Hippocampal formation (tissue), 2 donors: ENCODE results near the gene LGR5.
A peak's percentile ranks its signal among the peaks of the same experiment; 100 is the strongest.
"Not testable (repeated sequence)": the region's sequence is repeated elsewhere in the genome, so short reads cannot be mapped to it uniquely, and the experiment has no call there.

ENCODE experiments used
- DNase-seq, 2 donors: peaks; one replicate each; lab custom pipeline; 2025; lab: John Stamatoyannopoulos, UW

The LGR5 gene

DNA sequence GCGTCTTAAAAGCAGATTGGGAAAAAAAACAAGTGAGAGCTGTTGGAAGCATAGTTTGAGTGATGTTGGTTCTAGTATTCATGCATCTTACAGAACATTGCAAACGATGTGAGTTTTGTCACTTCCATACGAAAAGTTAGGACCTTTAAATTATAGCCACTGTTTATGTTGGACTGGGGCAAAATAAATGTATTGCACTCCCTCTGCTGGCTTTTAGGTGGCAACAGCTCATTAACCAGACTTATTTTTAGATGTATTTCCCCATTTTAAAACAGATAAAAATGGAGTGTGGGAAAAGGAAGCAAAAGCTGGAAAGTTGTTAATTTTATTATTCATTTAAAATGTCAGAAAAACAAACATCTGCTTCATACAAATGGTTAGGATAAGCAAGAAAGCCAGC lies 111.9 kb downstream of the LGR5 start:
- DNase-seq, result peak in 1 of 2 donors; percentile 52

DNA sequence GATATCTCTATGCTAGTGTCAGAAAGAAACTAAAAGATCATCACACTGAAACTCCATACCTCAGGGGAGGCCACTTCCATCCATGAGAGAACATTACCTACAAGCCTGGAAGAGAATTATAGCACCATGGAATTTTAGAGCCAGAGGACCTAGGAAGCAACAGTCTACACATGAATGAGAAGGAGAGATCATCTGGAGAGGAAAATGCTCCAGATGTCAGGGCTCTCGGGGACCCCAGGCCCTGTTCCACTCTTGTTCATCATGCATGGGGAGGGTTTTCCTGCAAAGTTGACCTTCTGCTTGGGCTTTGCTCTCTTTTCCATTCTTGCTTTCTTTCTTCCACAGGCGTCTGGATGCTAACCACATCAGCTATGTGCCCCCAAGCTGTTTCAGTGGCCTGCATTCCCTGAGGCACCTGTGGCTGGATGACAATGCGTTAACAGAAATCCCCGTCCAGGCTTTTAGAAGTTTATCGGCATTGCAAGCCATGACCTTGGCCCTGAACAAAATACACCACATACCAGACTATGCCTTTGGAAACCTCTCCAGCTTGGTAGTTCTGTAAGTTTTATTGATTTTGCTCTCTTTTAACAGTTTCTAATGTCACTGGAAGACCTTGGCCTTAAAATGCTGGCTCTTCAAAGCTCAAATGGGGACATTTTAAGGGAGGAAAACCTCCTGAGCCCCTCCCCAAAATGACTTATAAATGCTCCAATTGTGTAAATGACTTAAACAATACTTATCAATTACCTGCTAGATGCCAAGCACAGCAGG lies 113.3 kb downstream of the LGR5 start:
- DNase-seq, result no peak

DNA sequence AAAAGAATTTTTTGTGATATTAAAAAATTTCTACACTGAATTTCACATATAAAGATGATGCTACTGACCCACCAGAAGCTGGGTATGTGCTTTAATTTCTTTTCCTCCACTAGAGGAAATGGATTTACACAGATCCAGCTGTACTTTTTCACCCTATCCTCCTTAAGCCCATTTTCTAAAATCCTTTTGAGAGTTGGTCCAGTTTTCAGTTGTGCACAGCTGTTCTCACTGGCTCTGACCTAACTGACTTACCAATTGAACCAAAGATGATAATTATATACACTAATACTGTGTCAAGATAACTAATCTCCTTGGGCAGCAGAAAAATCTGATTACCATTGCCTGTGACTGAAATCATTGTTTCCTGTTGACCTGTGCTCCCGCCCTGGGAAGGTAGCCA lies 115.6 kb downstream of the LGR5 start:
- DNase-seq, result no peak

DNA sequence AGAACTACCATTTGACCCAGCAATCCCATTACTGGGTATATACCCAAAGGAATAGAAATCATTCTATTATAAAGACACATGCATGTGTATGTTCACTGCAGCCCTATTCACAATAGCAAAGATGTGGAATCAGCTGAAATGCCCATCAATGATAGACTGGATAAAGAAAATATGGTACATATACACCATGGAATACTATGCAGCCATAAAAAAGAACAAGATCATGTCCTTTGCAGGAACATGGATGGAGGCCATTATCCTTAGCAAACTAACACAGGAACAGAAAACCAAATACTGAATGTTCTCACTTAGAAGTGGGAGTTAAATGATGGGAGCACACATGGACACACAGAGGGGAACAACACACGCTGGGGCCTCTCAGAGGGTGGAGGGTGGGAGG lies 116.2 kb downstream of the LGR5 start:
- not testable (repeated sequence) for DNase-seq

DNA sequence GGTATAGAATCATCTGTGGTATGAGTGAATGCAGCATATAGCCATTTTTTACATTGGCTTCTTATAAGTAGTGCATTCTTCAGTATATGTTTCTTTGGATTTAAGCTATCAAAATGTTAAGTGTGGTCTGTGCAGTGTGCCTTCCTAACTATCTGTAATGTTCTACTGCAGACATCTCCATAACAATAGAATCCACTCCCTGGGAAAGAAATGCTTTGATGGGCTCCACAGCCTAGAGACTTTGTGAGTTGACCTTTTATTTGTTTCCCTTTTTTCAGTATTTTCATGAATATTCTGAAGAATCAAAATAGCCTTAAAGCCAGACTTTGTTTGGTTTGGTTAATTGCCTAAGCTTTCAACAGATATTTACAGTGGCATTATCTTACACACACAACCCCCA lies 116.8 kb downstream of the LGR5 start:
- no peak for DNase-seq

DNA sequence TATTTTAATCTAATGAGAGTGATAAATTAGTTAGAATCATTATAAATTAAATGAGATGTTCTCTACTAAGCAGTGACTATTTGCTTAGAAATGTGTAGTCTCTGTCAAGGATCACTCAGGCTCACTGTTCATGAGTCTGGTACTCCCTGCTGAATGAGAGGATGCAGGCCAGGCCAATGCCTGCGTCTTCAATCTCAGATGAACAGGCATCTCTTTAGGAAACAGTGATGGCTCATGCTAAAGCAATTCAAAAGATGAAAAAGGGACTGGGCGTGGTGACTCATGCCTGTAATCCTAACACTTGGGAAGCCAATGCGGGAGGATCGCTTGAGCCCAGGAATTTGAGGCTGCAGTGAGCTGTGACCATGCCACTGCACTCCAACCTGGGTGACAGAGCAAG lies 117.3 kb downstream of the LGR5 start:
- no peak for DNase-seq

DNA sequence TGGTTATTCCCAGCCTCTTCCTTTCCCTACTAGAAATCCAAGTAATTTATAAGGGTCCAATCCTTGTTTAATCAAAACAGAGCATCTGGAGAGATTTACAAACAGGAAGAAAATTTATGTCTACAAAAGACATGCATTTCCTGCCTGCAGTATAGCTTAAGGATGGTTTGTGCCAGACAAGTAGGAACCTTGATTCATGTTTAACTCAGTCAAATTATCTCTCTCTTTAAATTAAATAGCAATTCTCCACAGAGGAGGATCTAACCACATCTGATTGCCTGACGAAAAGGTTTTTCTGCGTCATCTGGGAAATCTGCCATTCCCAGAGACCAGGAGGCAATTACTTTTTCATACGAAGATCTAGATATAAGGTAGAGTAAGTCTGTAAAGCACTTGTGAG lies 118.8 kb downstream of the LGR5 start:
- DNase-seq, result no peak

DNA sequence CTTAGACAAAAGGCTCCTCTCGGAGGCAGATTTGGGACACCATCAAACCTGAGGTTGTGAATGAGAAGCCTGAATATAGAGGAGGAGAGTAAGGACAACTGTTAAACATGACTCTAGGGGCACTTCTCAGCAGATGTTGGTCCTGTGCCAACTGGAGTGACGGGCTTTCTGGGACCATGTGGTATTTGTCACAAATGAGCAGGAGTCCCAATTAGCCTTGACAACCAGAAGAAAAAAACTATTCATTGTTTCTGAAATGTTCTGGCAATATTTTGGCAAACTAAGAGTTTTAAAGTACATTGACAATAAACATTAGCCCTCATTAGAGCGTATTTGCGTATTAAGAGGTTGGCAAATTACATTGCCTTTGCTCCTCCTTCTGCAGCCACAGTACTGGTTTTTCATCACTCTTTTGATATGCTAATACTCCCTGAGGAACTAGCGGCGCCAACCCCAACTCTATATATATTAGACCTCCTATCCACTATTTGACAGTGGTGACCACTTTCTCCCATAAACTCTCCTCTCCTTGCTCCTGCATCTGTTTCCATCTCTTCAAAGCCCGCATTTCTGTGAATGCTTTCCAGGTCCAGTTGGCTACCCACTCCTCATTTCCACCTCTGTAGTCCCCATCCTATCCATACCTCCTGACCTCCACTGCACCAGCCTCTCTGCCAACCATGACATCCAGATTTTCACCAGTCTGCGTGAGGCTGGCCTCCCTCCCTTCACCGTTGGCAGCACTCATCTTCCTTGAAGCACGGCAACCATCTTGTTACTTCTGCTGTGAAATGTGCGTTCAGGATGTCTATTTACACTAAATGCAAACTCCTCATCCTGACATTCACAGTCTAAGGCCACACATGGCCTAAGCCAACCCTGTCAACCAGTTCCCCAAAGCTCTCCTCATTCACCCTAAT lies 123.3 kb downstream of the LGR5 start:
- no peak for DNase-seq

DNA sequence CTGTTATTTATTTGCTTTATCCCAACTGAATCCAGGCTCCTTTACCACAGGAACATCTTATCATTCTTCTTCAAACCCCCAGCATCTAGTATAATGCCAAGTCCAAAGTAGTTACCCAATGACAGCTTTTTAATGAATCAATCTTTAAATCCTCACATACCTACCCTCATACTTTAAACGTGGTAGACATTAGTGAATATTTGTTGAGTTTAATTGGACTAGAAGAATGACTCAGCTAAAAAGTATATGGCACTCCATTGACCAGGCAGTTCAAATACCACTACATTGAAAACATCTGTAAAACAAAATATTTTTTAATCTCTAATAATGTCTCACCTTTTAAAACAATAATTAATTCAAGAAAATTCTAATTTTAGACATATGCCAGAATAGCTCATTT lies 125.9 kb downstream of the LGR5 start:
- DNase-seq, result no peak

DNA sequence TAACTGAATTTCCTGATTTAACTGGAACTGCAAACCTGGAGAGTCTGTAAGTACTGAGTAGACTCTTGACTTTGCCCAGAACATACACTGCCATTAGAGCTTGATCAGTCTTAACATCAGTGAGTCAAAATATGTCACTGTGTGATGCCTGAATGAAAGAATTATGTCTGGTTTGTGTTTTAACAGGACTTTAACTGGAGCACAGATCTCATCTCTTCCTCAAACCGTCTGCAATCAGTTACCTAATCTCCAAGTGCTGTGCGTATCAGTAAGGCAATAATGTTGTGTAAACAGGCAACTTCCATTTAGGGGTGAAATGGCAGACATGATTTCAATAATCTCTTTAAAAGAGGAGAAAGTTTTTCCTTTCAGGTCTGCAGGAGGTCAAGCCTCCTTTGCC lies 127.1 kb downstream of the LGR5 start:
- no peak for DNase-seq

DNA sequence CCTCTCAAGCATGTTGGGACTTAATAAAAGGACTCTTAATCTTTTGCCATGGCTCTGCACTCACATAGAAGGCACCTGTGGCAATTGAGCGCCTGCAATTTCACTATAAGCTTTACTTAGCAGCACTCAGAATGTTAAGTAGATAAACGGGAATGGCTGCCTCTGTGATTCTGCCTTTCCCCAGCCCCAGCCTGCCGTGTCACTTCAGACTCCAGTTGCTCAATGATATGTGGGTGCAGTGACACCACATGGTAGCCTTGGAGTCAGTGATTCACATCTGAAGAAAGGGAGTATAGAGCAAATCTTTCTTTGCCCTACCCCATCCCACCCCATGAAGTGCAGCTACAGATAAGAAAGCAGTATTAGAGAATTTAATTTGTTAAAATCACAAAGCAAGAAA lies 127.9 kb downstream of the LGR5 start:
- DNase-seq, result no peak

DNA sequence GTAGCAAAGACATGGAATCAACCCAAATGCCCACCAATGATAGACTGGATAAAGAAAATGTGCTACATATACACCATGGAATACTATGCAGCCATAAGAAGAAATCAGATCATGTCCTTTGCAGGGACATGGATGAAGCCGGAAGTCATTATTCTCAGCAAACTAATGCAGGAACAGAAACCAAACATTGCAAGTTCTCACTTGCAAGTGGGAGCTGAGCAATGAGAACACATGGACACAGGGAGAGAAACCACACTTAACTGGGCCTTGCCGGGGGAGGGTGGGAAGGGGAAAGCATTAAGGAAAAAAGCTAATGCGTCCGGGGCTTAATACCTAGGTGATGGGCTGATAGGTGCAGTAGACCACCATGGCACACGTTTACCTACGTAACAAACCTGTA lies 130.3 kb downstream of the LGR5 start:
- DNase-seq, result not testable (repeated sequence)

DNA sequence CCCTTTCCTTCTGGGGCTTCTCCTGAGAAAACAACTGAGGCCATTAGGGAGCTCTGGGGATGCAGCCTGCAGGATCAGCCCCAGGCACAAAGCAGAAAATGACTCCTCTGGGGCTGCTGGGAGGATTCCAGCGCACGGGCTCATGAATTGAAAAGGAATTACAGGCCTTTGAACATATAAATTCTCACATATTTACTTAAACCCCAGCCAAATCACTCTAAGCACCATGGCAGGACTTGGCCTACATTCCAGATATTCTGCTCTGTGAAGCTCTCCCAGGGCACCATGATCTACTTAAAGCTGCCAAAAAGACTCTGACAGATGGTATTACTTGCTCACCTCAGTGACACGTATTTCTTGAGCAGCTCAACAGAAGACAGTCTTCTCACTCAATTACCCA lies 136.9 kb downstream of the LGR5 start:
- DNase-seq, result no peak

DNA sequence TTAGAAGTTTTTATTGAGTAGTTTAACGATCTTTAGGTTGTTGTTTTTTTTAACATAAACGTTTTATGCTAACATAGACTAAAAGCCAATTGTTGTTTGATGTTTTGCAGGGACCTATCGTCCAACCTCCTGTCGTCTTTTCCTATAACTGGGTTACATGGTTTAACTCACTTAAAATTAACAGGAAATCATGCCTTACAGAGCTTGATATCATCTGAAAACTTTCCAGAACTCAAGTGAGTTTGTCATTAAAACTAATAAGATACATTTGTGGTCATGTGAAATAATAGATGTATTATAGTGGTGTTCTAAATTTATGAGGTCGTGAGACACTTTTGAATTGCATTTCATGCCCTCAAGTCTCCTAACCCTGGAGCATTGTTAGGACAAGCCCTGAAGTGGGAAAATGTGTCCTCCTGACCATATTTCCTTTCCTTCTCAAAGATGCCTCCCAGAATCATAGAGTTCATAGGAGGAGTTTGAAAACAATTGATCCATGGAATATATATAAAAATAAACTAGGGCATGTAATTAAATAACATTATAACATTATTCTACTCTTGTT lies 139.2 kb downstream of the LGR5 start:
- no peak for DNase-seq

DNA sequence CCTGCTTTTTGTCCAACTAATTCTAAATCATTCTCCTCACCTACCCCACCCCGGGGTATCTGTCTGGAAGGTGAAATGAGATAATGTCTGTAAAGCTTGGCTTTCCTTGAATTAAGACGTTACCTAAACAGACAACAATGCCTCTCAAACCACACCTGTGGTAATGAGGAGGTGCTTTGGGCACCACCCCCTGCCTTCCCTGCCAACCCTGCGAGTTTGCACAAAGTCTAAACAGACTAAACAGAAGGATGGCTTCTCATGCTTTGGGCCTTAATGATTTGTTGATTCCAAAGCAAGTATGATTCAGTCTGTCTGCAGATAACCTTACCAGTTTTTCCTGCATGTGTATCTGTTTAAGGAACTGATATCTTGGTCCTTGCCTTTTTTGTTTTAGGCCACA lies 141.6 kb downstream of the LGR5 start:
- DNase-seq, result no peak

DNA sequence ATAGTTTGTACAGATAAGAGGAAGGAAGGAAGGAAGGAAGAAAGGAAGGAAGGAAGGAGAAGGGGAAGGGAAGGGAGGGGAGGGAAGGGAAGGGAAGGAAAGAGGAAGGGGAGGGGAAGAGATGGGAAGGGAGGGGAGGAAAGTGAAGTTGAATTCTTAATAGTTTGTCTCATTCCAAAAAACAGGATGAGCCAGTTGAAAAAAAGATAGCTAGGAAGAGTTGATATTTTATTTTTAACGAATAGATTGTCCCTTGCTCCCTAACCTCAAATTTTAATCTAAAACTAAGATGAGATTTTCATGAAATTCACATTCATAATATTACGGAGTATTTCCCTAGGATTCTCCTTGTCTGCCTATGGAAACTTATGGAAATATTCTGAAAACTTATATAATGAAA lies 143.3 kb downstream of the LGR5 start:
- DNase-seq, result no peak

DNA sequence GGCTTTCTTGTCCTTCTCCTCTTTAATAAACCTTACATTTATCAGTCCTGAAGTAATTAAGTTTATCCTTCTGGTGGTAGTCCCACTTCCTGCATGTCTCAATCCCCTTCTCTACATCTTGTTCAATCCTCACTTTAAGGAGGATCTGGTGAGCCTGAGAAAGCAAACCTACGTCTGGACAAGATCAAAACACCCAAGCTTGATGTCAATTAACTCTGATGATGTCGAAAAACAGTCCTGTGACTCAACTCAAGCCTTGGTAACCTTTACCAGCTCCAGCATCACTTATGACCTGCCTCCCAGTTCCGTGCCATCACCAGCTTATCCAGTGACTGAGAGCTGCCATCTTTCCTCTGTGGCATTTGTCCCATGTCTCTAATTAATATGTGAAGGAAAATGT lies 144.8 kb downstream of the LGR5 start:
- no peak for DNase-seq

DNA sequence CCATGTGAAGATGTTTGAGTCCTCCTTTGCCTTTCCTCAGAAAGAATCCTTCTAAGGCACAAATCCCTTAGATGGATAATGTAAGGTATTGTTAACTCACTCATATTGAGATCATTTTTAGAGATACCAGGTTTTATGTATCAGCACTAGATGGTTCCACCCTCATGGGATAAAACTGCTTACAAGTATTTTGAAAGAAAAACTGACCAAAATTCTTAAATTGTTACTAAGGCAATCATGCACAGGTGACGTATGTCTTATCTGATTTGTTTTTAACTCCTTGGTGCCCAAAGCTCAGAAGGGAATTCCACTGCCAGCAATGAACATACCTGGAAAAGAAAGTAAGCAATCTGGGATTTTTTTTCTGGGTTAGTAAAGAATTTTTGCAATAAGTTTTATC lies 145.6 kb downstream of the LGR5 start:
- DNase-seq, result no peak

DNA sequence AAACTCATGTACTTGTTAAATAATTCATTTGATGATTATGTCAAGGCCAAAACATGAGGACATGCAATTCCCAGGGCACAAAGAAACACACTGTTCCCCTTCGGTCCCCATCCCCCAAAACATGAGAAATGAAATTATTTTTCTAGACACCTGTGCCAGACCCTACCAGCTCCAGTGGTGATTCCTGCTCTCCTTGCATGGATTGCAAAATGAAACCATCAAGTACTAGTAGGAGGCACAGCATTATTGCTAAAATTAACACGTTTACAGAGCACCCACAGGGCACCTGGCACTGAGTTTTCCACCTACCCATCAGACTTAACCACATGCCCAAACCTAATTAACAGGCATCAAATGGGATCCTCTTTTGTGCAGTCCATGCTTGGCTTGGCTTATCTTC lies 147.4 kb downstream of the LGR5 start:
- no peak for DNase-seq

DNA sequence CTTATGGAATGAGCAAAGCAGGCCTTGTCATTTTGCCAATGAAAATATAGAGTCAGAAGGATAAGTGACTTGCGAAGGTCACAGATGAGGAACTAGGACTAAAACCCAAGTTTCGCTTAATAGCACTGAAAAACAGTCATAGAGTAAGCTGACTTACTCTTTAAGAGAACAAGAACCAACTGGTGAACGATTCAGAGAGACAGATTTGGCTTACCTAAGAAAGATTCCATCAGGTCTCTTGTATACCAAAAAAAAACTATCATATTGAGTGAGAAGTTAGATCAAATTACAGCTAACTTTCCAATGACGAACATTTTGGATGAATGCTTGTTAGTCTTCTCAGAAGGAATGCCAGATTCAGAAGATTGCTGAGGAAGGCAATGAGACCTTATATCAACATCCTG lies 149.9 kb downstream of the LGR5 start:
- DNase-seq, result no peak

DNA sequence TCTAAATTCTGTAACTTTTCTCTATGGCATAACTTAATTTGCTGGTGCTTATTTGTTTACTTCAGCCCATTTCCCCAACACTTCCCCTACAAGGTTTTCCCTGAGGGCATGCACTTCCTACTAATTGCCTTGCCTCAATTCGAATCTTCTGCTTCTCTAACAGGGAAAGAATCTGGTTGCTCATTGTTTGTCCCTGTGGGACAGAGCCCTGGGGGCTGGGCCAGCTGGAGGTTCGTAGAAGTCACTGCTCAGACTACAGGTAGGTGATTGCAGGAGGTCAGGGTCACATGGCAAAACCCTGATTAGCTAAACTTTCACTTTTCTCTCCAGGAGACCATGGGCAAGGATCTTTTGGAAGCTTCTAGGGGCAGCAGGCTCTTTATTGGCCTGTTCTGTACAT lies 152.0 kb downstream of the LGR5 start:
- DNase-seq, result no peak

DNA sequence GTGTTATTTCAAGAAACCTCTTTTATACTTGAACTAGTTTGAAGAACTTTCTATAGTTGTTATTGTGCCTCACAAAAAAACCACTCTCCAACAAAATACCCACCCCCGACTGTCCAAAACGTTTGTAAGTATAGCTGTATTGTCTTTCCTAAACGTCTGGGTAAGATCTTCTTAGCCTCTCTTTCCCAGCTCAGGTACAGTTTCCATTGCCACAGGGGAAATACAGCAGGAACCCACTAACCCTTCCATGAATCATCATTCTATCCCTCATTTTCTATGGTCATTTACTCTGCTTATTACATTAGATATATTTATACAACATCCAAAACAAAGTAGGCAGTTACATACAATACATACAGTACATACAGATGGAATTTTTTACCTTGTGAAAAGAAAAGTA lies 153.2 kb downstream of the LGR5 start:
- DNase-seq, result no peak
